Activated naive CD4-positive, alpha-beta T cell treated with anti-CD3 and anti-CD28 coated beads, Interleukin-2, amount 50 U/mL, for 24 hours (primary cell): Measurements from ENCODE around the gene MYH7.
"Not testable (repeated sequence)": the region's sequence is repeated elsewhere in the genome, so short reads cannot be mapped to it uniquely, and the experiment has no call there.

Experiments used
- H3K27ac Mint-ChIP-seq: one replicate; pipeline ENCODE4 v1.8.0; 2021; ENCODE audit warnings: mild to moderate bottlenecking, mixed read lengths
- H3K27me3 Mint-ChIP-seq: one replicate; pipeline ENCODE4 v1.8.0; 2021; ENCODE audit warnings: mixed read lengths
- H3K36me3 Mint-ChIP-seq: one replicate; pipeline ENCODE4 v1.8.0; 2021; ENCODE audit warnings: mixed read lengths
- H3K4me1 Mint-ChIP-seq: one replicate; pipeline ENCODE4 v1.8.0; 2021; ENCODE audit warnings: mixed read lengths
- H3K4me3 Mint-ChIP-seq: one replicate; pipeline ENCODE4 v1.8.0; 2021; ENCODE audit warnings: mild to moderate bottlenecking, mixed read lengths
- H3K9me3 Mint-ChIP-seq: one replicate; pipeline ENCODE4 v1.8.0; 2021; ENCODE audit warnings: mixed read lengths

Gene MYH7

DNA sequence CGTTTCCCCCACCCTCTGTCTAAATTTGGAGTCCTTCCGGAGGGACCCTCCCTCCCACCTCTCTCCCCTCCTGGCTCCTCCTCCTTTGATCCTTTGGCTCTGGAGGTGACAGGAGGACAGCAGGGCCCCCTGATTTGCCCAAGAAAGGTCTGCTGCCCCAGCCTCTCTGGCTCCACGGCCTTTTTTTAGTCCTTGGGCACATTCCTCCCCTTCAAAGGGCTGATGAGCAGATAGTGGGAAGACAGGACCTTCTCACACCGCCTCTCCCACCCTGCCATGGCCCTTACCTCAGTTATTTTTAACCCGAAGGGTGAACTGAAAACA lies 27.2 kb downstream of the MYH7 start:
- Mint-ChIP-seq H3K27ac (no peak overlapping the region), H3K4me1 (no peaks in the 10 kb centered on the region), H3K36me3 (no peaks in the 10 kb centered on the region), H3K4me3 (no peak overlapping the region), H3K27me3 (no peaks in the 10 kb centered on the region), H3K9me3 (no peaks in the 10 kb centered on the region)

DNA sequence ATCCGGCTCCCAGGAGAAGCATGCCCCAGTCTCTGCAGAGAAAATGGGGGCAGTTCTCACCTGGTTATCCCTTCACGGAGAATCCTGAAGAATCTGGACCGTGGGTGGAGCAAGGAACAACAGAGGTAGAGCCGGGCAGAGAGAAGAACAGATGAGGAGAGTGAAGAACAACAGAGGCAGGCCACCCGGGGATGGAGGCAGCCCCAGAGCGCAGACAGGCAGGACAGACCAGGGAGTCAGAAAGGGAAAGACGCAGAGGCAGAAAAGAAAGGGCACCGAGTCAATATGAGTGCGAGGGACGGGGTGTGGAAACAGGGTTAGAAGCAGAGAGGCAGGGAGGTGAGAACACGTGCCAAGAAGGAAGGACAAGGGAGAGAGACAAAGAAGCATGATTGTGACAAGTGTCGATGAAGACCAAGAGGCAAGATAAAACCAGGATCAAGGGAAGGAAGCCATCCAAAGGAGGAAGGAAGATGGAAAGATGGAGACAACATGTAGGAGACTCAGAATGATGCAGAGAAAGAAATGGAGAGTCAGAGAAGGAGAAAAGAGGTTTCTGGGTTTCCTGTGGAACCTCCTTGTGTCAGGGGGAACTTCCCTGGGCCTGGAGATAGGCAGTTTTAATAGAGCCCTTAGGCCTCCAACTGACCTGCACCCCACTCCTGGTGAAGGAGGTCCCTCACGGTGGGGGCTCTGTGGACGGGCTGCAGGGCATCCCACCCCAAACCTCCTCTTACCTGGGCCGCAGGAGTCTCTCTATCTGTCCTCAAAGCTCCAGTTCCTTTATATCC lies 27.7 kb downstream of the MYH7 start, which contains the start of gene MYH6:
MYH6 (minus strand) TSS at position 758 of the 791 bp plus-strand sequence. CDS start 1,050 bp downstream, outside the sequence.
- H3K4me1 Mint-ChIP-seq: no peaks in the 10 kb centered on the region
- no peaks in the 10 kb centered on the region for H3K36me3 Mint-ChIP-seq
- no peak within 1 kb of the TSS for H3K27ac Mint-ChIP-seq
- H3K4me3 Mint-ChIP-seq: no peak within 1 kb of the TSS
- no peaks in the 10 kb centered on the region for H3K9me3 Mint-ChIP-seq
- H3K27me3 Mint-ChIP-seq: no peaks in the 10 kb centered on the region

DNA sequence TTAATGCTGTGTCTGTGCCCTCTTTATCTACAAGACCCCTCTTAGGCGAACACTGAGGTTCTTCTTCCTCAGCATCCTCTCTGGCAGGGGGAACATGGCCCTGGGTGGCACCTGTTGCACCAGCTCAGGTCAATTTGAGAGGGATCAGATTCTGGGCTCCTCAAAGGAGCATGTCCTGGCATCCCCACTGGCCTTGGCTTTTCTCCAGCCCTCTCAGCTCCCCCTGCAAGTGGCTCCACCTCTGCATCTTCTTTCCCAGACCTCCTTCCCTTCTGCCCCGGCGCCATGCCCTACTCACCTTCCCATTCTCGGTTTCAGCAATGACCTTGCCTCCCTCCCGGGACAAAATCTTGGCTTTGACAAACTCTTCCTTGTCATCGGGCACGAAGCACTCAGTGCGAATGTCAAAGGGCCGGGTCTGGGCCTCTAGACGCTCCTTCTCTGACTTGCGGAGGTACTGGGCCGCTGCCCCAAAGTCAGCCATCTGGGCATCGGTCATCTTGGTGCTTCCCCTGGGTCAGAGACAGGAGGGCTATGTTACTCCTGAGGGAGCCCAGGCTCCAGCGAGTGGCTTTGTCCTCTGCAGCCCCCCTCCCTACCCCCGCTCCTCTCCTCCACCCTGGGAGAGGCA lies 28.6 kb downstream of the MYH7 start:
- Mint-ChIP-seq H3K4me1 (no peaks in the 10 kb centered on the region), H3K27me3 (no peaks in the 10 kb centered on the region), H3K4me3 (no peak overlapping the region), H3K36me3 (no peaks in the 10 kb centered on the region), H3K9me3 (no peaks in the 10 kb centered on the region), H3K27ac (no peak overlapping the region)

DNA sequence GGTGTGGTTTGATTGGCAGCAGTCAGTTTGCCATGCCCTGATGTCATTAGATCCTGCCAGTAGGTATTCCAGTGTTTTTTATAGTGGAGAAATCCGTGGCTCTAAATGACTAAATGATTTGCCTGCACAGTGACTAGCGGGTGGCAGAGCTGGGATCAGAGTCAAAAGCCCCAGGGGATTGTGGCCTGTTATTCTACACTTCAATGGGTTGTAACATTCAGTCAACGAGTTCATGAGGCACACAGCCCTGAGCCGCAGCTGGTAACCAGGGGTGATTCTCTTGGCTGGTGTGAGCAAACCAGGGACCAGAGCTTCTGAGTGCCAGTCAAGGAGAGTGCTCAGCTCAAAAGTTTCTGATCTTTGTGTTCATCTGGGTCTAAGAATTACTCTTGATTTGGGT lies 29.2 kb downstream of the MYH7 start:
- Mint-ChIP-seq H3K27me3 (no peaks in the 10 kb centered on the region), H3K4me1 (no peaks in the 10 kb centered on the region), H3K36me3 (no peaks in the 10 kb centered on the region), H3K9me3 (no peaks in the 10 kb centered on the region), H3K27ac (no peak overlapping the region), H3K4me3 (no peak overlapping the region)

DNA sequence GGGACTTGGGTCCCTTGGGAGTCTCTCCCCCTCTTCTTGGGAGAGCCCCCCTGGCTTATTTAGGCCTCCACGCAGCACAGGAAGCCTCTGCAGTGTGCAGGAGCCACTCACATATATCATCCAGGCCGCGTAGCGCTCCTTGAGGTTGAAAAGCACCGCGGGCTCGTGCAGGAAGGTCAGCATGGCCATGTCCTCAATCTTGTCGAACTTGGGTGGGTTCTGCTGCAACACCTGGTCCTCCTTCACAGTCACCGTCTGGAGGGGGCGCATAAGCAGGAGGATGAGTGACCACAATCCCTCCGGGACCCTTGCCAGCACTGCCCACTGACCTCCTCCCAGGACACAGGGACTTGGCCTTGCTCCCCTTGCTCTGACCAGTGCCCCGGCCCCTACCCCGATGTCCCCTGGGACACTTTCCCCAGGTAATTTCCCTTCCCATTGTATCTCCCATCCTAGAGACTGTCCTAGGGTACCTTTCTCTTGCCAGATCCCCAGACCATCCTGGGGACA lies 29.9 kb downstream of the MYH7 start:
- H3K27me3 Mint-ChIP-seq: no peaks in the 10 kb centered on the region
- H3K36me3 Mint-ChIP-seq: no peaks in the 10 kb centered on the region
- no peaks in the 10 kb centered on the region for H3K4me1 Mint-ChIP-seq
- H3K9me3 Mint-ChIP-seq: no peaks in the 10 kb centered on the region
- no peak overlapping the region for H3K27ac Mint-ChIP-seq
- no peak overlapping the region for H3K4me3 Mint-ChIP-seq

DNA sequence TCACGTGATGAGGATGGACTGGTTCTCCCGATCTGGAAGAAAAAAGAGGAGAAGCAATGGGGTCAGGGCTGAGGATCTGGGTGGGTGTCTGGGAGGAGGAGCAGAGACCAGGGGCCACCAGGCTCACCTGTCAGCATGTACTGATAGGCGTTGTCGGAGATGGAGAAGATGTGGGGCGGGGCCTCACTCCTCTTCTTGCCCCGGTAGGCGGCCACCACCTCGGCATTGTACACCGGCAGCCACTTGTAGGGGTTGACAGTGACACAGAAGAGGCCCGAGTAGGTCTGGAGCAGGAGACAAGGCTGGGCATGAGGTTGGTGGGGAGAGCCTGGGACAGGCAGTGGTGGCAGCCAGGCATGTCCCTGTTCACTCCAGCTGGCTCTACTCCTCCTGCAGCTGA lies 30.4 kb downstream of the MYH7 start:
- Mint-ChIP-seq H3K4me1 (no peaks in the 10 kb centered on the region), H3K9me3 (no peaks in the 10 kb centered on the region), H3K27me3 (no peaks in the 10 kb centered on the region), H3K36me3 (no peaks in the 10 kb centered on the region), H3K4me3 (no peak overlapping the region), H3K27ac (no peak overlapping the region)

DNA sequence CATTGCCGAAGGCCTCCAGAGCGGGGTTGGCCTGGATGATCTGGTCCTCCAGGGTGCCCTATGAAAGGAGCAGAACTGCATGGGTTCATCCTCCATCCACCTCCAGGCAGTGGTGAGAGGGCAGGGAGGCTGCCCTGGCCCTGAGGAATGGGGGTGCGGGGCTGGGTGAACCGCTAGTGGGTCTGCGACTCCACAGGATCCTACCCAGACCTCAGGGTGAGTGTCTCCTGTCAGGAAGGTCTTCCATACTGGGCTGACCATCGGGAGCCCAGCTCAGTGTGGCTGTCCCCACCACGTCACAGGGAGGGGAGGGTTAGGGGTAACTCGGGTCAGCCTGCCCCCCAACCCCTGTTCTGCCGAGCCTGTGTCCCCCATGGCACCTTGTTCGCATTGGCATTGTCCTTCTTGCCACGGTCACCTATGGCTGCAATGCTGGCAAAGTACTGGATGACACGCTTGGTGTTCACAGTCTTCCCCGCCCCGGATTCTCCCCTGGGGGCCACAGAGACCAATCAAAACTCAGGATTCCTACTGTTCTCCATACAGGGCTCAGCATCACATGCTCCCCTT lies 31.0 kb downstream of the MYH7 start:
- no peak overlapping the region for H3K27ac Mint-ChIP-seq
- H3K4me3 Mint-ChIP-seq: no peak overlapping the region
- no peaks in the 10 kb centered on the region for H3K36me3 Mint-ChIP-seq
- H3K27me3 Mint-ChIP-seq: no peaks in the 10 kb centered on the region
- H3K9me3 Mint-ChIP-seq: no peaks in the 10 kb centered on the region
- H3K4me1 Mint-ChIP-seq: no peaks in the 10 kb centered on the region

DNA sequence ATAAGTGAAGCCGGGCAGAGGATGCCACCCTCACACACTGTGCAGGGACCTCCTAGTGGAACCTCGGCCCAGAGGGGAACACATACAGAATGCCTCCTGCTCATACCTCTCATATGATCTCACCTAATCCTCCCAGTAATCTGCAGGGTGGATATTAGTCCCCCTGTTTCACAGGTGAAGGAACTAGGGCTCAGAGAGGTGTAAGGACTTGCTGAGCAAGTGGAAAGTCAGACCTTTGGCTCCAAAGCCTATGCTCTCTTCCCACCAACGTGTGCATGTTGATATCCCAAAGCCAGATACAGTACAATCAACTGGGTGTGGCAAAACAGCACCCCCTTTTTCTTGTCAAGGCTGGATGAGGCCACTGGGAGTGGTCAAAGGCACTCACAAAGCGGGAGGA lies 31.6 kb downstream of the MYH7 start:
- no peak overlapping the region for H3K4me3 Mint-ChIP-seq

DNA sequence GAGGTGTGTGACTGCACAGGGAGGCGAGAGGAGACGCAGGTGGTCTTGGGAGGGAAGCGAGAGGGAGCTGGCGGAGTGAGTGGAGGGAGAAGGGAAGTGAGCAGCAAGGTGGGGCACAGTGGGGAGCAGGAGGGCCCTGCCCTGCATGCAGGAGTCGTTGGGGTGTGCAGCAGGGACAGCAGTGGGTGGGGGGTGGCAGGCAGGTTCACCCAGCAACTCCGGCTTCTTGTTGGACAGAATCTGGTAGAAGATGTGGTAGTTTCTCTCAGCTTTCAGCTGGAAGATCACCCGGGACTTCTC lies 32.4 kb downstream of the MYH7 start:
- H3K27me3 Mint-ChIP-seq: peaks cover 2% of the 10 kb centered on the region
- H3K4me1 Mint-ChIP-seq: no peaks in the 10 kb centered on the region
- H3K36me3 Mint-ChIP-seq: no peaks in the 10 kb centered on the region
- no peak overlapping the region for H3K27ac Mint-ChIP-seq
- H3K4me3 Mint-ChIP-seq: no peak overlapping the region
- H3K9me3 Mint-ChIP-seq: no peaks in the 10 kb centered on the region

More for the DNA sequence above, 31.6 kb downstream of the MYH7 start:
- Mint-ChIP-seq H3K27ac (no peak overlapping the region), H3K27me3 (no peaks in the 10 kb centered on the region), H3K36me3 (no peaks in the 10 kb centered on the region), H3K9me3 (no peaks in the 10 kb centered on the region), H3K4me1 (no peaks in the 10 kb centered on the region)

DNA sequence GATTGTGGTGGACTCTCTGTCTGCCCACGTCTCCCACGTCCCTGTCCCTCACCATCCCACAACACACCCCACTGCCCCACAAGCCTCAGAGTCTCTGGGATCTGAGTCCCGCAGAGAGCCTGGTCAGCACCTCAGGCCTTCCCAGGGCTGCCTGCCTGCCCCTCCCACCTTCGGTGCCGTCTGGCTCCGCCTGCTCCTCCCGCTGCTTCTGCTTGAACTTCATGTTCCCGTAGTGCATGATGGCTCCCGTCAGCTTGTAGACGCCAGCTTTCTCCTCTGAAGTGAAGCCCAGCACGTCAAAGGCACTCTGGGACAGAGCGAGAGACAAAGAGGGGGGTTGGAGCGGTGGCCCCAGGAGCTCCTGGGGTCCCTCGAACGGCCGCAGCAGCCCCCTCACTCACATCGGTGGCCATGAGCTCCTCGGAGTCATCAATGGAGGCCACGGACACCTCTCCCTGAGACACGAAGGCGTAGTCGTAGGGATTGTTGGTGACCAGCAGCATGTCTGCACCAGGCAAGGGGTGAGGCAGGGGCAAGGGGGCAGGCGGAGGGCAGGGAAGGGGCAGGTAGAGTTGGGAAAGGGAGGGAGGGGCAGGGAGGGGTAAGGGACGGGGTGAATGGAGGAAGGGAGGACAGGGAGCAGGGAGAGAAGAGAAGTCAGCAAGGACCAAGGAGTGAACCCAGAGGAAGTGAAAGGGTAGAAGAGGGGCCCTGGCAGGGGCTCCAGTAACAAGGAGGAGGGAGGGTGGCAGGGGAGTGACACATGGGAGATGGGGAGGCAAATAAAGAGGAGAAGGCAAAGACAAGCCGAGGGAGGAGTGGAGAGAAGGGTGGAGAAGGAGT lies 32.9 kb downstream of the MYH7 start:
- Mint-ChIP-seq H3K27ac (no peak overlapping the region), H3K4me1 (no peaks in the 10 kb centered on the region), H3K27me3 (peaks cover 2% of the 10 kb centered on the region), H3K4me3 (no peak overlapping the region), H3K9me3 (no peaks in the 10 kb centered on the region), H3K36me3 (no peaks in the 10 kb centered on the region)

DNA sequence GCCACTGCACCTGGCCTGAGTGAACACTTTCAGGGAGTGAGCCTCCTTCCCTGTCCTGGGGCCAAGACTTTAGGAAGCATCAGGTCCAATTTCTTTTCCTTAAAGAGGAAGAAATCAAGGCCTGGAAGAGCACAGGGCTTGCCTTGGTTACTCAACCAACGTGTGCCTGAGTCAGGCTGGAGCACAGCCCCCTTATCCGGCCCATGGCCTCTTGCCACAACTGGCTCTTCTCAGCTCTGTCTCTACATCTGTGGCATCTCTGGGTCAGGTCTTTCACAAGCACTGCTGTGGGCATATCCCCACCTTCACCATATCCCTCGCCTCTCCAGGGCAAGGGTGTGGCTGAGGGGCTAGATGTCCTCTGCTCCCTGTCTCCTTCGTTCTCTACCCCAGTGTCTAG lies 34.2 kb downstream of the MYH7 start:
- H3K27ac Mint-ChIP-seq: no peak overlapping the region
- H3K4me1 Mint-ChIP-seq: no peaks in the 10 kb centered on the region
- H3K4me3 Mint-ChIP-seq: no peak overlapping the region
- H3K36me3 Mint-ChIP-seq: no peaks in the 10 kb centered on the region
- H3K27me3 Mint-ChIP-seq: peaks cover 2% of the 10 kb centered on the region
- no peaks in the 10 kb centered on the region for H3K9me3 Mint-ChIP-seq

DNA sequence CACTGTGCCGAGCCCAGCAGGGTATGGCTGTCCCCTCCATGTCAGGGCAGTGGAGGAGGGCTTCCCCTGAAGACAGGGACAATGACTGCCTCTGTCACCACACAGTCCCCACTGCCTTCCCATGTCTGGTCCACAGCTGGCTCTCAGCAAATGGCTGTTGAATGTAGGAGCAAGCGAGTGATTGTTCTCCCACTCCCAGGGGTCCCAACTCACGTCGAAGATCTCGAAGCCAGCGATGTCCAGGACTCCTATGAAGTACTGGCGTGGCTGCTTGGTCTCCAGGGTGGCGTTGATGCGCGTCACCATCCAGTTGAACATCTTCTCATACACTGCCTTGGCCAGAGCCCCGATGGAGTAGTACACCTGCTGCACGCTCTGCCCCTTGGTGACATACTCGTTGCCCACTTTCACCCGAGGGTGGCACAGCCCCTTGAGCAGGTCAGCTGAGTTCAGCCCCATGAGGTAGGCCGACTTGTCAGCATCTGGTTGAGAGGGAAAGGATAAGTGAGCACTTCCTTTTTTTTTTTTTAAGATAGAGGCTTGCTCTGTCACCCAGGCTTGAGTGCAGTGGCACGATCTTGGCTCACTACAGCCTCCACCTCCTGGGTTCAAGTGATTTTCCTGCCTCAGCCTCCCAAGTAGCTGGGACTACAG lies 34.8 kb downstream of the MYH7 start:
- not testable (repeated sequence) for H3K27ac Mint-ChIP-seq

DNA sequence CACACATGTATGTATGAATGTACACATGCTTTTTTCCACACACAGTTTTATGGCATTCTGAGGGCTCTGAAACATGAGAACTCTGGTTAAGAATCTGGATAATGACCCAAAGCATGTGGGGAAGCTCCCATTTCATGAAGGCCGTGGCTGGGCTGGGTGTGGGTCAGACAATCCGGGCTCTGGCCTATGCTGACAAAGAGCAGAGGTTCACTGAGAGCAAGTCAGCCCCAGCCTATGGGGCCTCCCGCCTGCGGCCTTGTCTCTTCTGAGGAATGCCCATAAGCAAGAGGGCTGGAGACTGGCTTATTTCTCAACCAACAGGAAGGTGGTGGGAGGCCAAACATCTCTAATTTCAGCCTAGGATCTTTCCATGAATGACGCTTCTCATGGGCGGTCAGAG lies 35.9 kb downstream of the MYH7 start:
- Mint-ChIP-seq H3K4me3 (no peak overlapping the region), H3K36me3 (no peaks in the 10 kb centered on the region), H3K27me3 (peaks cover 2% of the 10 kb centered on the region), H3K4me1 (no peaks in the 10 kb centered on the region), H3K27ac (no peak overlapping the region), H3K9me3 (no peaks in the 10 kb centered on the region)

More for the DNA sequence above, 34.8 kb downstream of the MYH7 start:
- not testable (repeated sequence) for H3K36me3 Mint-ChIP-seq, H3K27me3 Mint-ChIP-seq, H3K4me1 Mint-ChIP-seq, H3K9me3 Mint-ChIP-seq, H3K4me3 Mint-ChIP-seq

DNA sequence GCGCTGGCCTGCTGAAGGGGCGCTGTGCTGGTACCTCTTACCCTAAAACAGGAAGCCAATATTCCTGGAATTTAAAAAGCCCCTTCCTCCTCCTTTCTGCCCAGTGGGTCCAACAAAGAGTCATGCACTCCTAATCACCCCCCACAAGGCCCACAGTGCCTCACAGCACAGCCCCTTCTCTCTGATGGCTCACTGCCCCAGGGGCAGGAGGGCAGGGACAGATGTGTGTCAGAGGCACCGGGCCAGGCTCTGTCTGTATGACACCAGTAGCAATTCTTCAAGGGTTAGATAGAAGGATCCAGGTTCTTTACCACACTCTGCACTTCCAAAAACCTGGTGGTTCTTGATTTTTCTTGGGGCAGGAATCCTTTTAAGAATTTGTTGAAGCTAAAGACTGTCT lies 36.3 kb downstream of the MYH7 start:
- H3K9me3 Mint-ChIP-seq: no peaks in the 10 kb centered on the region
- no peaks in the 10 kb centered on the region for H3K36me3 Mint-ChIP-seq
- no peaks in the 10 kb centered on the region for H3K4me1 Mint-ChIP-seq
- no peak overlapping the region for H3K27ac Mint-ChIP-seq
- peaks cover 2% of the 10 kb centered on the region for H3K27me3 Mint-ChIP-seq
- no peak overlapping the region for H3K4me3 Mint-ChIP-seq

DNA sequence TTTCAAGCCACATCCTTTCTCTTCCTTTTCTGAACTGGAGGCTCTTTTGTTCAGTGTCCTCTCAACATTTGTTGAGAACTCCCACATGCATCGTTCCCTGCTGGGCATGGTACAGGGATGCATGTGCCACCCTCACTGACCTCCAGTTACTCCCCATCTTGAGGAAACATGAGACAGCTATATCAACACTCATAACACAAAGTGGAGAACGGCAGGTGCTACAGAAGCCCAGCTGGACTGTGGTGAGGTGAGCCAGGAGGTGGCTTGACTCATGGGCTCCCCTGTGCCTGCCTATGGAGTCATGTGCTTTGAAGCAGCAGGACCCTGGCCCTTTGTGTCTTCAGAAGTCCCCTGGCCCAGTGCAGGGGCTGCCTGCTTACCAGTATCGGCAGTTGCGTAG lies 37.1 kb downstream of the MYH7 start:
- H3K4me1 Mint-ChIP-seq: no peaks in the 10 kb centered on the region
- H3K4me3 Mint-ChIP-seq: no peak overlapping the region
- no peaks in the 10 kb centered on the region for H3K9me3 Mint-ChIP-seq
- H3K36me3 Mint-ChIP-seq: no peaks in the 10 kb centered on the region
- H3K27me3 Mint-ChIP-seq: peaks cover 2% of the 10 kb centered on the region
- no peak overlapping the region for H3K27ac Mint-ChIP-seq
